GM21786 (cell line): ENCODE measurements around the gene TMEM87A.
"Not testable (repeated sequence)": the region's sequence is repeated elsewhere in the genome, so short reads cannot be mapped to it uniquely, and the experiment has no call there.

Experiments used
- ATAC-seq: cut with Tn5 transposase; IDR thresholded peaks from one replicate; pipeline ENCODE4 v1.9.1; 2021; ENCODE audit not compliant: unreplicated experiment

Gene TMEM87A

GRCh38 chr15:42273900-42274701 lies 868 bp upstream of the TMEM87A start:
- ATAC-seq: no peak

GRCh38 chr15:42270996-42271395 lies 2.2 kb downstream of the TMEM87A start:
- no peak for ATAC-seq

- ATAC-seq: no peak
Observed at GRCh38 chr15:42270551-42270950, 2.7 kb downstream of the TMEM87A start.

GRCh38 chr15:42267286-42267685 lies 5.9 kb downstream of the TMEM87A start:
- ATAC-seq: no peak

GRCh38 chr15:42264795-42265194 lies 8.4 kb downstream of the TMEM87A start:
- ATAC-seq: no peak

GRCh38 chr15:42253300-42253699 lies 19.9 kb downstream of the TMEM87A start:
- ATAC-seq: no peak

GRCh38 chr15:42240823-42241222 lies 32.4 kb downstream of the TMEM87A start:
- ATAC-seq: no peak

GRCh38 chr15:42239528-42240182 lies 33.6 kb downstream of the TMEM87A start:
- no peak for ATAC-seq

- ATAC-seq: no peak
Observed at GRCh38 chr15:42233107-42233506, 40.1 kb downstream of the TMEM87A start.

GRCh38 chr15:42232606-42233005 lies 40.6 kb downstream of the TMEM87A start:
- ATAC-seq: no peak

GRCh38 chr15:42231088-42231487 lies 42.1 kb downstream of the TMEM87A start:
- ATAC-seq: no peak

GRCh38 chr15:42228981-42229380 lies 44.3 kb downstream of the TMEM87A start:
- ATAC-seq: not testable (repeated sequence)

GRCh38 chr15:42228036-42228435 lies 45.2 kb downstream of the TMEM87A start:
- no peak for ATAC-seq

- ATAC-seq: no peak
Observed at GRCh38 chr15:42226648-42227047, 46.6 kb downstream of the TMEM87A start.

GRCh38 chr15:42220216-42220615 lies 53.0 kb downstream of the TMEM87A start:
- no peak for ATAC-seq

- ATAC-seq: no peak
Observed at GRCh38 chr15:42218953-42219592, 54.2 kb downstream of the TMEM87A start.

- ATAC-seq: no peak
Observed at GRCh38 chr15:42217568-42217967, 55.7 kb downstream of the TMEM87A start.

- ATAC-seq: no peak
Observed at GRCh38 chr15:42215913-42216829, 57.1 kb downstream of the TMEM87A start.

- no peak for ATAC-seq
Observed at GRCh38 chr15:42214600-42214999, 58.6 kb downstream of the TMEM87A start.

GRCh38 chr15:42213511-42213910 lies 59.7 kb downstream of the TMEM87A start:
- no peak for ATAC-seq

- ATAC-seq: no peak
Observed at GRCh38 chr15:42210696-42211095, 62.5 kb downstream of the TMEM87A start.
